CD4-positive, CD25-positive, alpha-beta regulatory T cell (primary cell): ENCODE results near the gene ZNF23. TPM values are rescaled to one million over a fixed set of nuclear protein-coding genes. Genes with fewer than 3 reads are reported as not detected.

Source experiments
- ATAC-seq, 2 donors: fragments of 150-1000 bp; cut with Tn5 transposase; one replicate each; pipeline ENCODE4 v1.10.0; 2021; ENCODE audit warnings: low read depth in 2 of 2, moderate number of reproducible peaks in 2 of 2, moderate library complexity in 1 of 2
- DNase-seq, 3 donors: peaks; one replicate each; pipeline versions ENCODE4 v3.0.0 to v3.0.0-alpha.2; 2012 to 2022; ENCODE audit warnings: mixed read lengths in 1 of 3
- H3K27ac ChIP-seq: one replicate; pipeline ENCODE4 v1.7.0; 2013; ENCODE audit warnings: mild to moderate bottlenecking, low read length; ENCODE audit not compliant: insufficient read depth, poor library complexity, severe bottlenecking
- H3K27me3 ChIP-seq: one replicate; pipeline ENCODE4 v1.7.0; 2013; ENCODE audit warnings: low read length; ENCODE audit not compliant: control insufficient read depth, insufficient read depth
- H3K36me3 ChIP-seq: one replicate; pipeline ENCODE4 v1.7.0; 2013; ENCODE audit warnings: mild to moderate bottlenecking, low read length, moderate library complexity; ENCODE audit not compliant: control insufficient read depth, insufficient read depth
- H3K4me1 ChIP-seq: 2 replicates; pipeline ENCODE4 v1.7.0; 2013; ENCODE audit warnings: mild to moderate bottlenecking, low read length; ENCODE audit not compliant: insufficient read depth, control insufficient read depth, poor library complexity, severe bottlenecking
- H3K4me3 ChIP-seq: one replicate; pipeline ENCODE4 v1.7.0; 2013; ENCODE audit warnings: low read depth, mild to moderate bottlenecking, low read length, moderate library complexity
- H3K9me3 ChIP-seq, 2 experiments: 1 replicate in 1 of 2; 2 replicates in 1 of 2; pipeline ENCODE4 v1.7.0; 2013; ENCODE audit warnings: low read length in 2 of 2, mild to moderate bottlenecking in 1 of 2, moderate library complexity in 1 of 2; ENCODE audit not compliant: control insufficient read depth in 2 of 2
- H3K27ac Mint-ChIP-seq, 3 donors: one replicate each; pipeline ENCODE4 v1.8.0; 2020 to 2022; ENCODE audit warnings: mild to moderate bottlenecking in 3 of 3, mixed read lengths in 3 of 3, moderate library complexity in 2 of 3
- H3K27me3 Mint-ChIP-seq: one replicate; pipeline ENCODE4 v1.8.0; 2022; ENCODE audit warnings: mild to moderate bottlenecking, mixed read lengths
- H3K36me3 Mint-ChIP-seq: one replicate; pipeline ENCODE4 v1.8.0; 2020; ENCODE audit warnings: mixed read lengths
- H3K4me1 Mint-ChIP-seq, 4 donors: one replicate each; pipeline ENCODE4 v1.8.0; 2020 to 2022; ENCODE audit warnings: mixed read lengths in 4 of 4, mild to moderate bottlenecking in 1 of 4
- H3K4me3 Mint-ChIP-seq, 4 donors: one replicate each; pipeline ENCODE4 v1.8.0; 2020 to 2022; ENCODE audit warnings: mild to moderate bottlenecking in 4 of 4, mixed read lengths in 4 of 4, moderate library complexity in 3 of 4
- H3K9me3 Mint-ChIP-seq, 7 donors: one replicate each; pipeline ENCODE4 v1.8.0; 2020 to 2022; ENCODE audit warnings: mixed read lengths in 7 of 7, mild to moderate bottlenecking in 3 of 7, moderate library complexity in 2 of 7
- polyA plus RNA-seq, 4 donors: library from polyadenylated mRNA; unstranded; fragments of 300-500 nt; fragmentation: Illumina TruSeq; gene quantifications; one replicate each; pipeline ENCODE4 v1.2.3, GENCODE V29; 2021
- total RNA-seq: library from RNA; stranded (reverse); gene quantifications from one replicate; pipeline ENCODE4 v1.2.3, GENCODE V29; 2022

The ZNF23 gene
- total and polyA plus RNA-seq, 5 donors from 2014 or later: 4.0 to 6.2 (median 5.6) TPM

- H3K4me3 Mint-ChIP-seq: peak overlapping the region in 1 of 4 donors; percentile 97
Observed at GRCh38 chr16:71464231-71464630, 2.2 kb upstream of the ZNF23 start.

DNA sequence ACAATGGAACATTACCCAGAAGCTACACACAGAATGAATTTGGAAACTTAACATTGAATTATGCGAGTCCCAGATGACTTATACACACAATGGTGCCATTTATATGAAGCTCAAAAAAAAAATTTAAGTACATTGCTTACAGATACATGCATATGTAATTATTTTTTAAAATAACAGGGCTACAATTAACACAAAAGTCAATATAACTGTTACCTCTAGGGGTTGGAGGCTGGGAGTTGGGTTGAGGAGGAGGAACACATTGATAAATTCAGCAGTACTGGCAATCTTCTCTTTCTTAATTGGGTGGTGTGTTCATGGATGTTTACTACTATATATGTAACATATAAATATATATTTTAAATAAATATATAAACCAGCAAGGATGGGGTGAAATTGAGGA, 1.1 kb downstream of the ZNF23 start:
- H3K4me1 ChIP-seq: peaks cover 20% of the 10 kb centered on the region
- no peaks in the 10 kb centered on the region for H3K9me3 ChIP-seq
- no peak for ATAC-seq
- H3K9me3 Mint-ChIP-seq: no peaks in the 10 kb centered on the region
- H3K4me3 ChIP-seq: peak overlapping the region; percentile 85
- peaks cover 3% of the 10 kb centered on the region for H3K36me3 ChIP-seq
- H3K27me3 Mint-ChIP-seq: no peaks in the 10 kb centered on the region
- H3K4me1 Mint-ChIP-seq: peaks cover 15 to 38% (median 23%) of the 10 kb centered on the region in 4 donors
- no peak for DNase-seq
- H3K27me3 ChIP-seq: no peaks in the 10 kb centered on the region
- H3K27ac ChIP-seq: no peak overlapping the region
- peak overlapping the region; percentile 96 to 97 (median 96) for H3K4me3 Mint-ChIP-seq
- peaks cover 7% of the 10 kb centered on the region for H3K36me3 Mint-ChIP-seq
- no peak overlapping the region for H3K27ac Mint-ChIP-seq

More at GRCh38 chr16:71464231-71464630, 2.2 kb upstream of the ZNF23 start:
- no peaks in the 10 kb centered on the region for H3K36me3 Mint-ChIP-seq
- no peak overlapping the region for H3K27ac Mint-ChIP-seq
- no peak for DNase-seq
- Histone ChIP-seq H3K9me3 (no peaks in the 10 kb centered on the region), H3K4me3 (no peak overlapping the region), H3K27ac (no peak overlapping the region), H3K4me1 (peaks cover 20% of the 10 kb centered on the region), H3K36me3 (no peaks in the 10 kb centered on the region), H3K27me3 (no peaks in the 10 kb centered on the region)
- no peaks in the 10 kb centered on the region for H3K27me3 Mint-ChIP-seq
- no peaks in the 10 kb centered on the region for H3K9me3 Mint-ChIP-seq
- no peak for ATAC-seq
- H3K4me1 Mint-ChIP-seq: peaks cover 11 to 37% (median 21%) of the 10 kb centered on the region in 4 donors

DNA sequence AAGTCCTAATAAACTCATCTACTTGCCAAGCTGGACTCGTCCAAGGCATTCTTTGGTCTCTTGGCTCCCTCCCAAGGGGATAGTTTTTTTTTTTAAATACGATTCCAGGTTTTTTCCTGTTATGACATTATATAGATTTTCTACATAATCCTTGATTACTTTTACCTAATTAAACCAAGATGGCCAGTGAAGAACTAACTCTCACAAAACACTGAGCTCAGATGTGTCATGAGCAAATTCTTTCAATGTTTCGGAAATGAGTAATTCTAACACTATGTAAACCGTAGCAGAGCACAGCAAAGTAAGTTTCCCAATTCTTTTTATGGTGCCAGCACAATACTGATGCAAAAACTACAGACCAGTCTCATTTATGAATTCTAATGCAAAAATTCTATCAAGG, 1.8 kb downstream of the ZNF23 start:
- H3K27me3 Mint-ChIP-seq: no peaks in the 10 kb centered on the region
- no peak overlapping the region for H3K4me3 ChIP-seq
- H3K36me3 Mint-ChIP-seq: peaks cover 9% of the 10 kb centered on the region
- H3K4me3 Mint-ChIP-seq: peak overlapping the region in 3 of 4 donors; percentile 31 to 96 (median 78)
- no peaks in the 10 kb centered on the region for H3K27me3 ChIP-seq
- no peaks in the 10 kb centered on the region for H3K9me3 ChIP-seq
- no peak overlapping the region for H3K27ac ChIP-seq
- peaks cover 8% of the 10 kb centered on the region for H3K36me3 ChIP-seq
- H3K4me1 Mint-ChIP-seq: peaks cover 15 to 38% (median 23%) of the 10 kb centered on the region in 4 donors
- H3K4me1 ChIP-seq: peaks cover 20% of the 10 kb centered on the region
- H3K27ac Mint-ChIP-seq: peak overlapping the region in 1 of 3 donors; percentile 20
- ATAC-seq (no peak), DNase-seq (no peak)
- peaks cover 0 to under 1% (median 0%) of the 10 kb centered on the region in 7 donors for H3K9me3 Mint-ChIP-seq

DNA sequence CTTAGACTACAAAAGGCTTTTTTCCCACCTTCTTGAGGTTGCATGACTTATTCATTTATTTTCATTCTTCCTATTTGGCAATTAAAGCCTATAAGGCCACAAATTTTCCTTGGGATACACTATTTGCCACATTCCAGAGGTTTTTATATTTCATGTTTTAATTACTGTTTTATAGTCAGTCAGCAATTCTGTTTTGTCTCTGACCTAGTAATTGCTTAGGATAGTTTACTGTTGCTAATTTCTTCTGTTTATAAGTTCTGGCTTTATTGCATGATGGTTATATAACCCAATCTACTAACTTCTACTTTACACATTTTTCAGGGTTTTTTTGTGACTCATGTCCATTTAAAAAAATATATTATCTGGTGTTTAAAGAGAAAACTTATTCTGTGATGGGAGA, 2.5 kb downstream of the ZNF23 start:
- Histone ChIP-seq H3K27ac (no peak overlapping the region), H3K36me3 (peaks cover 15% of the 10 kb centered on the region), H3K4me1 (peaks cover 20% of the 10 kb centered on the region), H3K27me3 (no peaks in the 10 kb centered on the region), H3K9me3 (no peaks in the 10 kb centered on the region), H3K4me3 (no peak overlapping the region)
- H3K4me3 Mint-ChIP-seq: no peak overlapping the region
- H3K4me1 Mint-ChIP-seq: peaks cover 15 to 38% (median 23%) of the 10 kb centered on the region in 4 donors
- no peaks in the 10 kb centered on the region for H3K27me3 Mint-ChIP-seq
- H3K9me3 Mint-ChIP-seq: peaks cover 0 to 4% (median 2%) of the 10 kb centered on the region in 7 donors
- no peak overlapping the region for H3K27ac Mint-ChIP-seq
- DNase-seq: no peak
- ATAC-seq: no peak
- H3K36me3 Mint-ChIP-seq: peaks cover 16% of the 10 kb centered on the region

- Histone ChIP-seq H3K27ac (no peak overlapping the region), H3K4me3 (no peak overlapping the region), H3K9me3 (peaks cover 6 to 15% of the 10 kb centered on the region in 2 experiments), H3K27me3 (no peaks in the 10 kb centered on the region), H3K4me1 (peaks cover 14% of the 10 kb centered on the region), H3K36me3 (peaks cover 42% of the 10 kb centered on the region)
- no peak overlapping the region for H3K4me3 Mint-ChIP-seq
- ATAC-seq (no peak), DNase-seq (no peak)
- H3K9me3 Mint-ChIP-seq: peaks cover 0 to 25% (median 3%) of the 10 kb centered on the region in 7 donors
- H3K27ac Mint-ChIP-seq: no peak overlapping the region
- H3K27me3 Mint-ChIP-seq: no peaks in the 10 kb centered on the region
- peaks cover 41% of the 10 kb centered on the region for H3K36me3 Mint-ChIP-seq
- H3K4me1 Mint-ChIP-seq: peaks cover 10 to 23% (median 12%) of the 10 kb centered on the region in 4 donors
Observed at GRCh38 chr16:71456801-71457200, 5.2 kb downstream of the ZNF23 start.

- Mint-ChIP-seq H3K4me3 (peak overlapping the region in 1 of 4 donors; percentile 74), H3K9me3 (peaks cover 3 to 53% (median 20%) of the 10 kb centered on the region in 7 donors), H3K27ac (no peak overlapping the region), H3K4me1 (peaks cover 0 to 3% (median 0%) of the 10 kb centered on the region in 4 donors), H3K27me3 (no peaks in the 10 kb centered on the region), H3K36me3 (peaks cover 69% of the 10 kb centered on the region)
- peaks cover 74% of the 10 kb centered on the region for H3K36me3 ChIP-seq
- H3K27ac ChIP-seq: no peak overlapping the region
- H3K4me3 ChIP-seq: no peak overlapping the region
- no peaks in the 10 kb centered on the region for H3K27me3 ChIP-seq
- no peaks in the 10 kb centered on the region for H3K4me1 ChIP-seq
- DNase-seq: no peak
- peaks cover 39 to 52% of the 10 kb centered on the region in 2 experiments for H3K9me3 ChIP-seq
- no peak for ATAC-seq
Observed at GRCh38 chr16:71453036-71453435, 9.0 kb downstream of the ZNF23 start.

DNA sequence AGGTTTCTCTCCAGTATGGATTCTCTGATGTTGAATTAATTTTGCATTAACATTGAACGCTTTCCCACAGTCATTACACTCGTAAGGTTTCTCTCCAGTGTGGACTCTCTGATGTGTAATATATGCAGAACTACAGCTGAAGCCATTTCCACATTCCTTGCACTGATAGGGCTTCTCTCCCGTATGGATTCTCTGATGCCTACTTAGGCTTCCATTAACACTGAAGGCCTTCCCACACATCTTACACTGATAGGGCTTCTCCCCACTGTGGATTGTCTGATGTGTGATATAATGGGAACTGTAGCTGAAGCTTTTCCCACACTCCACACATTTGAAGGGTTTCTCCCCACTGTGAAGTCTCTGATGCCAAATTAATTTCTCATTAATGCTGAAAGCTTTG, 13.0 kb downstream of the ZNF23 start:
- no peak overlapping the region for H3K4me3 Mint-ChIP-seq
- no peak overlapping the region for H3K4me3 ChIP-seq
- DNase-seq (no peak), ATAC-seq (no peak)
- peaks cover 47% of the 10 kb centered on the region for H3K36me3 Mint-ChIP-seq
- H3K9me3 ChIP-seq: peaks cover 65 to 92% of the 10 kb centered on the region in 2 experiments
- H3K4me1 ChIP-seq: no peaks in the 10 kb centered on the region
- no peaks in the 10 kb centered on the region for H3K27me3 Mint-ChIP-seq
- no peak overlapping the region for H3K27ac ChIP-seq
- no peaks in the 10 kb centered on the region for H3K4me1 Mint-ChIP-seq
- peaks cover 4 to 67% (median 22%) of the 10 kb centered on the region in 7 donors for H3K9me3 Mint-ChIP-seq
- H3K27me3 ChIP-seq: no peaks in the 10 kb centered on the region
- peaks cover 54% of the 10 kb centered on the region for H3K36me3 ChIP-seq
- H3K27ac Mint-ChIP-seq: no peak overlapping the region

DNA sequence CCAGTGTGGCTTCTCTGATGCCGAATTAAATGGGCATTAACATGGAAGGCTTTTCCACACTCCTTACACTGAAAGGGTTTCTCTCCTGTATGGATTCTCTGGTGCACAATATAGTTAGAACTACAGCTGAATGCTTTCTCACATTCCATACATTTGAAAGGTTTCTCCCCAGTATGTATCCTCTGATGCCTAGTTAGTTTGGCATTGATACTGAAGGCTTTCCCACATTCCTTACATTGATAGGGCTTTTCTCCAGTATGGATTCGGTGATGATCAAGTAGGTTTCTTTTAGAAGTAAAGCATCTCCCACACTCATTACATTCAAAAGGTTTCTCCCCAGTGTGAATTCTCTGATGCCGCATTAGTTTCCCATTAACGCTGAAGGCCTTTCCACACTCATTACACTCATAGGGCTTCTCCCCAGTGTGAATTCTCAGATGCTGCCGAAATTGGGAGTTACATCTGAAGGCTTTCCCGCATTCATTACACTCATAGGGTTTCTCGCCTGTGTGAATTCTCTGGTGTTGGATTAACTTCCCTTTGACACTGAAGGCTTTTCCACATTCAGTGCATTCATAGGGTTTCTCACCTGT, 13.7 kb downstream of the ZNF23 start:
- no peak overlapping the region for H3K4me3 ChIP-seq
- H3K4me1 ChIP-seq: no peaks in the 10 kb centered on the region
- Mint-ChIP-seq H3K4me1 (no peaks in the 10 kb centered on the region), H3K36me3 (peaks cover 43% of the 10 kb centered on the region), H3K27ac (no peak overlapping the region), H3K9me3 (peaks cover 8 to 71% (median 24%) of the 10 kb centered on the region in 7 donors), H3K27me3 (no peaks in the 10 kb centered on the region), H3K4me3 (no peak overlapping the region)
- ATAC-seq: no peak
- H3K27me3 ChIP-seq: no peaks in the 10 kb centered on the region
- no peak overlapping the region for H3K27ac ChIP-seq
- H3K36me3 ChIP-seq: peaks cover 47% of the 10 kb centered on the region
- H3K9me3 ChIP-seq: peaks cover 65 to 93% of the 10 kb centered on the region in 2 experiments
- no peak for DNase-seq
